Inferior parietal cortex (tissue), 1 donor: ENCODE results near the gene PDSS2.
"Not testable (repeated sequence)": the region's sequence is repeated elsewhere in the genome, so short reads cannot be mapped to it uniquely, and the experiment has no call there.

Experiments
- DNase-seq: peaks from one replicate; pipeline ENCODE4 v3.0.0-alpha.2; 2016; ENCODE audit errors: extremely low spot score

PDSS2 gene

GRCh38 chr6:107171513-107171912 lies 287.9 kb downstream of the PDSS2 start:
- DNase-seq: no peak

- not testable (repeated sequence) for DNase-seq
These were observed 295.1 kb downstream of the PDSS2 start for GRCh38 chr6:107164299-107164698.

DNA sequence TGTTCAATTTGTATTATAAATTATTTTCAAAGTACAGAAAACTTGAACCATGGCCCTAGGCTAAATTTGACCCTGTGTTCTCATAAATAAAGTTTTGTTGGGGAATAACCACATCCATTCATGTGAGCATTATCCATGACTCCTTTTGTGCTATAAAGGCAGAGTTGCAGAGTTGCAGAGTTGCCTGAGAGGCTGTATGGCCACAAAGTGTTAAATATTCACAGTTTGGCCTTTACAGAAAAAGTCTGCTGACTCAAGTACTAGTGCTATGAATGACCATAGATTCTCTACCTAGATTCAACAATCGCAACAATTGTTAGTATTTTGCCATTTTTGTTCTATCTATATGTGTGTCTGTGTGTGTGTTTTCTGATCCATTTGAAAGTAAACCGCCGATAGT lies 297.8 kb downstream of the PDSS2 start:
- no peak for DNase-seq

- DNase-seq: no peak
These were observed 302.7 kb downstream of the PDSS2 start for GRCh38 chr6:107156617-107157016.

DNA sequence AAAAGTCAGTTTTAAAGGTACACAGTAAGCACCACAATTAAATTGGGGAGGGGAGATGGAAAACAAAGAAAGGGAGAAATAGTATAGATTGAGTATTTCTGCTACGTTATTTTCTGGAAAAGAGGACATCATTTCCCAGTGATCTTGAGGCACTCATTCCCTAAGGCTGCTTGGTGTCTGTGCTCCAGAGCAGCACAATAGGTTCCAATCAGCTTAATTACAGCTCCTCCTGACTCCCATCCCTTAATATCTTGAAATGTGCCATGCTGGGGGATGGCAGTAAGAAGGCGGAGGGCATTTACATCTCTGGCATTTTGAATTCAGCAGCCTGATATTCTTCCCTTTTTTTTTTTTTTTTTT lies 304.6 kb downstream of the PDSS2 start:
- no peak for DNase-seq

- DNase-seq: no peak
These were observed 305.1 kb downstream of the PDSS2 start for GRCh38 chr6:107154131-107154800.

DNA sequence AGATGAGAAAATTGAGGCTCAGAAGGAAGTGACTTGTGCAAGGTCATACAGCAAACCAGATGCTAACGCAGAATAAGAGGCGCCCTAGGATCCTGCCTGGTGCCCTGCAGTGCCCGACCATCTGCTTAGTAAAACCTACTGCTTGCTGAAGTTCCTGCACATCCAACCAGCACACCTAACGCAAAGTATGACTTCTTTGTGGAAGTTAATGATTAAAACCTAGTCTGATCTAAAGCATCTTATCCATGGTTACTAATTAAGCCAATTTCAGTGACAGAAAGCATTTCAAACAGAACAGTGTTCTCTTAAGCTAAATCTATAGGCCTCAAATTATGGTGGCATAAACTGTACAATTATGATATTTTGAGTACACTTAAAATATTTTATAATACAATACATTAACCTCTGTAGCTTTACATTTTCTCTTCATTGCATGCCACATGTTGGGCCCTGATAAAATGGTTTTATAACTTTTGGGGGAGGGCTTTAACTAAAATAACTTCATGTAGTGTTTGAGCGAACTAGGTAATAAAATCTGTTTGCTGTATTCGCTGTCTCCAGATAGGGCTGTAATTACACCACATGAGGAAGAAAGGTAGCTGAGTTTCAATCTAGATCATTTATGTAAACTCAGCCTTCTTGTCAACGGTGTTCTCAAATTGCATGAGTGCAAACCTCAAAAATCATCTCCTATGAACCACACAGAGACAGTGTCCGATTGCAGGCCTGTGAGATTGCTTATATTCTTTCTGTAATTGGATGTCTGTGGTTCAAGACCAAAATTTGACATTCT lies 306.5 kb downstream of the PDSS2 start:
- DNase-seq: no peak

DNA sequence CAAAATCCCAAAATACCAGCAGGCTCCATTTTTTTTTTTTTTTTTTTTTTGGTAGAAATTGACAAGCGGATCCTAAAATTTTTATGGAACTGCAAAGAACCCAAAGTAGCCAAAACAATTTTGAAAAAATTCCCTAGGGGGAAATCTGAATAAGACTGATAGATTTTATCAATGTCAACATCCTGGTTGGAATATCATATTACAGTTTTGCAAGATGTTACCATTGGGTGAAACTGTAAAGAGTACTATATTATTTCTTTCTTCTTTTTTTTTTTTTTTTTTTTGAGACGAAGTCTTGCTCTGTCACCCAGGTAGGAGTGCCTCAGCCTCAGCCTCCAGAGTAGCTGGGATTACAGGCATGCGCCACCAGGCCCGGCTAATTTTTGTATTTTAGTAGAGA lies 314.7 kb downstream of the PDSS2 start:
- no peak for DNase-seq

- DNase-seq: no peak
These were observed 315.4 kb downstream of the PDSS2 start for GRCh38 chr6:107144014-107144413.

GRCh38 chr6:107140581-107140980 lies 318.8 kb downstream of the PDSS2 start:
- no peak for DNase-seq

GRCh38 chr6:107136324-107136723 lies 323.0 kb downstream of the PDSS2 start:
- DNase-seq: not testable (repeated sequence)

GRCh38 chr6:107135048-107135680 lies 324.2 kb downstream of the PDSS2 start:
- DNase-seq: not testable (repeated sequence)

DNA sequence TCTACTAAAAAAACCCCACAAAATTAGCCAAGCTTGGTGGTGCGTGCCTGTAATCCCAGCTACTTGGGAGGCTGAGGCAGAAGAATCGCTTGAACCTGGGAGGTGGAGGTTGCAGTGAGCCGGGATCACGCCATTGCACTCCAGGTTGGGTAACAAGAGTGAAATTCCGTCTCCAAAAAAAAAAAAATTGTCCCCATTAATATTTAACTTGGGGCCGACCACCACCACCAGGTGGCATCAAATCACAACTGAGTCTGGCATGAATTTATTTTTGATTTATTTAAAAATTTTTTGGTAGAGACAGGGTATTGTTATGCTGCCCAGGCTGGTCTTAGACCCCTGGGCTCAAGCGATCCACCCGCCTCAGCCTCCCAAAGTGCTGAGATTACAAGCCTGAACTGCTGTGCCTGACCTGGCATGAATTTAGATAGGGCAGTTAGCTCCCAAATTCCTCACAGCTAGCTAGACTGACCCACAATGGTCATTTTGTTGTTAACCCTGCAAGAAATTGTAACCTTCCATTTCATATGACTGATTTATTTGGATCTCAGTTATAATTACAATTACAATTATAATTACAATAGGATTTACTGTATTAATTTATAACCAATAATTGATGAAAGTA lies 326.9 kb downstream of the PDSS2 start:
- DNase-seq: no peak

GRCh38 chr6:107129370-107129925 lies 329.9 kb downstream of the PDSS2 start:
- no peak for DNase-seq

DNA sequence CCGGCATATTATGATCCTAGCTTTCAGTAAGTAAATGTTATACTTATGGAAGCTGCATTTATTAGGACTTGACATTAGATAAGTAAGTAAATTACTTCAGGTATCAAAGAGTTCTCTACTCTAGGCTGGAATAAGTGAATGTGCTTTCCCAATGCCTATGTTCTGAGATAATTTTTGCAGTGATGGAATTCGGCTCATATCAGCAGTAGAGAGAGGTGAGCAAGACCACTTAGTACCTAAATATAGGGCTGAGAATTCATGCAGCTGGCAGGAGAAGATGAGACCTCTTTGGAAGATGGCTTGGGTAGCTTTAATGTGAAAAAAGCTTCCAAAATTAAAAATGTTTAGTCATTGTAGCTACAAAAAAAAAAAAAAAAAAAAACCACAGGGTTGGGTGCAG lies 330.8 kb downstream of the PDSS2 start:
- no peak for DNase-seq

DNA sequence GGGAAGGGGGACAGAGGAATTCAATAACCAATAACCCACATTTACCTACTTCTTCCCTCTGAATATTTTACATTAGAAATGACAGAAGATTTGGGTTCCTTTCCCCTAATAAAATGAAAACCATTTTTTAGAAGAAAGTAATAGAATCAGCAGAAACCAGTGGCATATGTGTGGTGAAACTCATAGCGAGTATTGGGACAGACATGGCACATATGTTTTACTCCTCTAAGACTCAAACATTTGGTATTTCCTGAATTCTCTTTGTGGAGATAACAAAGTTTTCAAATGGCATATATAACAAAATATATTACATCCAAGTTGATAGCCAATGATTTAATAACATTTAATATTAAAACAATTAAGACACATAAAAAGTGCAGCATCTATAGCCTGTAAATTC lies 331.2 kb downstream of the PDSS2 start:
- DNase-seq: no peak

DNA sequence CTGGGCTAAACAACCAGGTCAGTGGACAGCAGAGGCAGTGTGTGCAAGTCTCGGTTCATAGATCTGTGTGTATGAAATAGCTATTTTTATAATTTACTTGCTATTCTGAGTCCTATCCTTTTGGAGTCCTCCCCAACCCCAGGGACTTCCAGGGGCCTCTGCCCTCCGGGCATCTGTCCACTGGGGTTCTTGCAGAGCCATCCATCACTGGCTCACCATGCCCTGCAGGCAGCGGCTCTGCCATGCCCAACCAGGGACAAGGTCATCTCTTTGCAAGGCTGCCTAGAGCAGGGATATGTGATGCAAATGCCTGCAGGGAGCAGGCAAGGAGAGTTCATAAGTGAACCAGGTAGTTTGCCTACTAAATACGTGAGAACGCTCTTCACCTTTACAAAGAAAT lies 333.6 kb downstream of the PDSS2 start:
- no peak for DNase-seq

DNA sequence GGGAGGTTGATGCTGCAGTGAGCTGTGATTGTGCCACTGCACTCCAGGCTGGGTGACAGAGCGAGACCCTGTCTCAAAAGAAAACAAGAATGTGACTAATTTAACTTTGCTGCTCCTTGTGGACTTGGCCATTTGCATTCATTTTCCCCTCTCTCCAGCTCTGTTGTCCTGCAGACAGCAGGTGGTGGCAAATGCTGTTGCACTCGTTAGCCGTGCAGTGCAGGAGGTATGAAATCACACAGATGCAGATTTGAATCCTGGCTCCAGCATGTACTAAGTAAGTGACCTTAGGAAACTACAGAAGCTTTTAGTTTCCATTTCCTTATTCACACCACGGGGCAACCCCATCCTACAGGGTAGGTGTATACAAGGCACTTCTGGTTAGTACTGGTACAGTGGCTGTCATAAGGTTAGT lies 334.4 kb downstream of the PDSS2 start:
- DNase-seq: no peak

DNA sequence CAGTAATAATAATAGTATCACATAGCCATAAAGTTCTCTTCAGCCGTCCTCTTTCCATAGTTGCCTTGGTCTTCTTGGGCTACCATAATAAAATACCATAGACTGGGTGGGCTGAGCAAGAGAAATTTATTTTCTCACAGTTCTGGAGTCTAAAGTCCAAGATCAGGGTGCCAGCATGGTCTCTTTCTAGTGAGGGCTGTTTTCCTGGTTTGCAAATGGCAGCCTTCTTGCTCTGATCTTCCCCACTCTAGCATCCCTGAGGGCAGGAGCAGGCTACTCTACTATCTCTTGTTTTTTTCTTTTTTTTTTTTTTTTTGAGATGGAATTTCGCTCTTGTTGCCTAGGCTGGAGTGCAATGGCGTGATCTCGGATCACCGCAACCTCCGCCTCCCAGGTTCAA lies 335.9 kb downstream of the PDSS2 start:
- no peak for DNase-seq

DNA sequence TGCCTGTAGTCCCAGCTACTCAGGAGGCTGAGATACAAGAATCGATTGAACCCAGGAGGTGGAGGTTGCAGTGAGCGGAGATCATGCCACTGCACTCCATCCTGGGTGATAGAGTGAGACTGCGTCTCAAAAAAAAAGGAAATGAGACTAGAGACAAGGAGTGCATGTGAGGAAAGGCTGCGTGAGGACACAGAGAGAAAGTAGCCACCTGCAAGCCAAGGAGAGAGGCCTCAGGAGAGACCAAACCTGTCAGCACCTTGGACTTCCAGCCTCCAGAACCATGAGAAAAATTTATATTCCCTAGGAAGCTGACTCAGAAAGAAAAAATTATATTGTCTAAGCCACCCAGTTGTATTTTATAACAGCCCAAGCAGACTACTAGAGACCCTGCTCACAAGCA lies 336.6 kb downstream of the PDSS2 start:
- no peak for DNase-seq

DNA sequence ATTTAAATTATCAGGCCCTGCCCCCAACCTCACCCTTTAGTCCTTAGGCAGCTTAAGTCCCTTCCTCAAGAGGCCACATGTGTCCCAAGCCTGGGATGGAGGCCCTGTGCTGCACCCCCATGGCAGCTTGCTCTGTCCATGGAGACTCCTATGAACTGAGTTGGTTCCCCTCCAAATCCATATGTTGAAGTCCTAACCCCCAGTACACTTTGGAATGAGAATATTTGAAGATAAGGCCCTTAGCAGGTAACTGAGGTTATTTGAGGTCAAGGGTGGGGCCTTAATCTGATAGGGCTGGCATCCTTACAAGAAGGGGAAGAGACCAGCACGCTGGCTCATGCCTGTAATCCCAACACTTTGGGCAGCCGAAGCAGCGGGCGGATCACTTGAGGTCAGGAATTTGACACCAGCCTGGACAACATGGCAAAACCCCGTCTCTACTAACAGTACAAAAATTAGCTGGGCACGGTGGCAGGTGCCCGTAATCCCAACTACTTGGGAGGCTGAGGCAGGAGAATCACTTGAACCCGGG lies 337.3 kb downstream of the PDSS2 start:
- no peak for DNase-seq

- DNase-seq: no peak
These were observed 338.1 kb downstream of the PDSS2 start for GRCh38 chr6:107121266-107121665.
